Adipose tissue (tissue), 3 donors: ENCODE data around the gene TOM1L2. TPM values are rescaled to one million over a fixed set of nuclear protein-coding genes. Genes with fewer than 3 reads are reported as not detected.
"Not testable (repeated sequence)": the region's sequence is repeated elsewhere in the genome, so short reads cannot be mapped to it uniquely, and the experiment has no call there.

Source experiments
- H3K27ac ChIP-seq: one replicate; pipeline ENCODE4 v1.5.1; 2013; ENCODE audit warnings: low read depth, low read length
- WGBS, 3 donors: extraction: QIAGEN DNeasy Blood & Tissue Kit; methylation state at CpG; one replicate each; pipeline ENCODE4 v1.1.7; 2013; 5-methylcytosine and 5-hydroxymethylcytosine counted together
- polyA plus RNA-seq, 3 donors: library from polyadenylated mRNA; stranded (reverse); fragments of 200-250 nt; gene quantifications; one replicate each; pipeline ENCODE4 v1.2.3, GENCODE V29; 2013
- donor health status: healthy with polysubstance abuse.
- donor health status: Bipolar disorder and iron deficiency.
- donor health status: healthy.

The TOM1L2 gene
- polyA plus RNA-seq, 3 donors = 14.0 to 24.8 (median 16.3) TPM

DNA sequence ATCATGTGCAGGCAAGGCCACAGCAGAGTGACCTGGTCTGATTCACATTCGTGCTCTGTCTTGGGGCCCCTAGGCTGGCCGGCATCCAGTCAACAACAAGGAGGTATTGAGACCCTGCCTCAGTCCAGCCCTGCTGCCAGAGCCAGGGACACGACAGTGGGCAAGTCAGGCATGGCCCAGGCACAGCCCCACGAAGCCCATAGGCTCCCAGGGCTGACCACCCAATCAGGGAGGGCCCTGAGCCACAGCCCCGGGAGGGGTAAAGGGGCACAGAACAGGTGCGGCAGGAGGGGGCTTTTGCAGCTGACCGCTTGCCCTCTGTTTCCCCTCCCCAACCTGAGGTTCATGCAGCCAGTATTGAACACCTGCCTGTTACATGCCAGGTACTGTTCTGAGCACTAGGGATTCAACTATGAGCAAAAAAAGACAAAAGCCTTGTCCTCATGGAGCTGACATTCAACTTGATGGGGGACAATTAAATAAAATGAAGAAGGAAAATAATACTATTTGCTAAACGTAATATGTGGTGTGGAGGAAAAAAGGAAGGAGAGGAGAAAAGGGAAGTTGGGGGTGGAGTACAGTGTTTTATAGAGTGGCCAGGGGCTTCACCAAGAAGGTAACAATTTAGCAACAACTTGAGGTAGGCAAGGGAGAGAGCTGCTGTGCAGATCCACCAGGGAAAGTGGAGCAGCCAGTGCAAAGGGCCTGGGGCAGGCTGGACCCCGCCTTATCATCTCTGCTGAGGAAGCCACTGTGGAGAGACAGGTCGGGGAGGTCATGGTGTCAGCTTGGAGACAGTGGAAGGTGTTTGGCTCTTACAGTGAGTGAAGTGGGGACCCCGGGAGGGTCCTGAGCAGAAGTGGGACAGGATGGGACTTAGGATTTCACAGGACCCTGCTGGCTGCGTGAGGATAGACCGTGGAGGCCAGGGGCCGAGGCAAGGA, 6.6 kb upstream of the TOM1L2 start:
- no peak overlapping the region for H3K27ac ChIP-seq
- WGBS, 3 donors = 84 to 87% (median 84%) methylated on average over 13 to 14 of the region's 14 CpGs

- WGBS, 3 donors = 85 to 92% (median 85%) methylated on average over 10 of the region's 10 CpGs
- no peak overlapping the region for H3K27ac ChIP-seq
Measured at GRCh38 chr17:17976931-17977570, 4.9 kb upstream of the TOM1L2 start.

DNA sequence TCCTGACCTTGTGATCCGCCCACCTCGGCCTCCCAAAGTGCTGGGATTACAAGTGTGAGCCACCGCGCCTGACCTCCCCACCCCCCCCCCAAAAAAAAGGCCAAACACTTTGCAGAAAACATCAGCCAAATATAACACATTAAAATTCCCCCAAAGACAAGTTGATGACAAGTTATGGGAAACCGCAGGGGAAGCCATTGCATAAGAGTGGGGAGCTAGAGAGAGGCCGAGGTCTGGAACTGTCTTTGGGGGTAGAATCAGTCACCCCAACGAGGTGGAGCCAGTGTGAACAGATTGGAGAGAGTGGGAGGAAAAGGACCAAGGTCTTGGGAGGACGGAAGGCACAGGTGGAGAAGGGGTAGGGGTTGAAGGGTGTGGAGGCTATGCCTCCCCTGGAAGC, 3.2 kb upstream of the TOM1L2 start:
- 55 to 77% (median 58%) methylated on average over 8 of the region's 8 CpGs for WGBS, 3 donors
- no peak overlapping the region for H3K27ac ChIP-seq

DNA sequence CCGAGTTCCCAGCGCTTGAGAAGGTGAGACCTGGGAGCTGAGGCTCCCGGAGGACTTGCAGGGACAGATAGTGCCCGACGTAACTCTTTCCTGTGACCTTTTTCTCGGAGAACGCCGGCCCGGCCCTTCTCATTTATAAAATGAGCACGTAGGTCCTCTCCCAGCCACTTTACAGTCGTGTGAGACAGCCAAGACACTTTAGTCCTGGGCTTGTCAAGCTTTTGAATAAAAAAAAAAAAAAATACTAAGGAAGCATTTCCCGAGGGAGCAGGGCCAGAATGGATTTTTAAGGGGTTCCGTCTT, 703 bp upstream of the TOM1L2 start:
- 3% methylated on average over 13 of the region's 13 CpGs for WGBS, 3 donors
- H3K27ac ChIP-seq = no peak overlapping the region

DNA sequence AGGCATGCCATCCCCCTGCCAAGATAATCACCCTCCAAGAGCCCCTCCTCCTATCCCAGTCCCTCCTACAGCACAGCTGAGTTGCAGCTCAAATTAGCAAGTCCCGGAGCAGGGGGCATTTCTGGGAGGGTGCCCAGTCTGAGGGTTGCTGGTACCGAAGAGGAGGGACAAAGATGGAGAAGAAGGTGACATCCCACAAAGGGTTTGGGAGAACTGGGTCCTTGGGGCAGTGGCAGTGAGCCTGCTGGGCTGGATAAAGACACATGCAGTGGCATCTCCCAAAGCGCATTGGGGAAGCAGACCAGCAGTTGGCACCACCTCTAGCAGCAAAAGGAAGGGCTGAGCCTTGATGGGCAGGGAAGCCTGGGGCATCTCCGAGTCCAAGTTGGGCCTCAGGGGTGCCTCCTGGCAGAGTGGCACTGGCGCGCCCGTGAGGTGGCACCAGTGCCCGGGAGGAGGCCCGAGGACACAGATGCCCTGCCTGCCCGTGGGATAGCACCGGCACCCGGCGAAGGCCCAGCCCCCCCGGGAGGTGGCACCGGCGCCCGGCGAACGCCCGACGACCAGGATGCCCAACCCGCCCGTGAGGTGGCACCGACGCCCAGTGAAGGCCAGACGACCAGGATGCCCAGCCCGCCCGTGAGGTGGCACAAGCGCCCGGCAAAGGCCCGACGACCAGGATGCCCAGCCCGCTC, 622 bp downstream of the TOM1L2 start:
- H3K27ac ChIP-seq = no peak overlapping the region
- WGBS, 3 donors = 1 to 5% (median 2%) methylated on average over 13 to 33 of the region's 33 CpGs

- WGBS, 3 donors = 20 to 50% (median 42%) methylated on average over 1 of the region's 1 CpG
- H3K27ac ChIP-seq = no peak overlapping the region
Measured at GRCh38 chr17:17970699-17971430, 1.3 kb downstream of the TOM1L2 start.

- 74 to 88% (median 87%) methylated on average over 3 of the region's 3 CpGs for WGBS, 3 donors
- no peak overlapping the region for H3K27ac ChIP-seq
Measured at GRCh38 chr17:17966399-17966798, 5.8 kb downstream of the TOM1L2 start.

GRCh38 chr17:17965152-17965721, 7.0 kb downstream of the TOM1L2 start:
- 89 to 94% (median 91%) methylated on average over 2 of the region's 2 CpGs for WGBS, 3 donors
- no peak overlapping the region for H3K27ac ChIP-seq

- H3K27ac ChIP-seq = no peak overlapping the region
- WGBS, 3 donors = 73 to 90% (median 87%) methylated on average over 4 of the region's 4 CpGs
Measured at GRCh38 chr17:17964710-17965109, 7.5 kb downstream of the TOM1L2 start.

DNA sequence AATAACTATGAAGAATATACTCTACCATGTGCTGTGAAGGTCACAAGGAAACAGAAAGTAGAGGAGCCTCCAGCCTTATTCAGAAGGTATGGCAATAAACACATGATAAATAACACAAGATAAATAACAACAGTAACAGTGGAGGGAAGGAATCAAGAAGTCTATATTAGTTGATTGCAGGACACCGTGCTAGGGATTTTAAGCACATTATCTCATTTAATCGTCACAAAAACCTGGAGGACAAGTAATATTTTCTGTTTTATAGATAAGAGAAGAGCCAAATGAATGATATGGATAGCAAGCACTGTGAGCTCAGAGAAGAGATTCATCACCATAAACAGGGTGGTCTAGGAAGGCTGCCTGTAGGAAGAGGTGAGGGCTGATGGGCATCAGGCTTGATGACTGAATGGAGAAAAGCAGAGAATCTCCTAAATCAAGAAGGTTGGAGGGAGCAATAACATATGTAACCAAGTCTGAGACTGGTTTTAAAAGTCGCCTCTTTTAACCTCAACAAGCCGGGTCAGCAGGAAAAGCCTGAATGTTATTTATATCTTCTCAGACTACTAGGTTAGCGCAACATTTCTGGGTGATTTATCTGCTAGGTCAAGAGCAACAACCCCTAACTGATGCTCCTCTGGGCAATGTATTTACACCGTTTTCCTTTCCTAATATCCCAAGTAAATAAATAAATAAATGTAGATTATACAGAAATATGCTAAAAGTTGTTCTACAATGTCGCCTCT, 8.3 kb downstream of the TOM1L2 start:
- H3K27ac ChIP-seq = no peak overlapping the region
- WGBS, 3 donors = 73 to 82% (median 76%) methylated on average over 7 of the region's 7 CpGs

GRCh38 chr17:17963066-17963465, 9.1 kb downstream of the TOM1L2 start:
- no peak overlapping the region for H3K27ac ChIP-seq
- 79 to 87% (median 85%) methylated on average over 4 of the region's 4 CpGs for WGBS, 3 donors

DNA sequence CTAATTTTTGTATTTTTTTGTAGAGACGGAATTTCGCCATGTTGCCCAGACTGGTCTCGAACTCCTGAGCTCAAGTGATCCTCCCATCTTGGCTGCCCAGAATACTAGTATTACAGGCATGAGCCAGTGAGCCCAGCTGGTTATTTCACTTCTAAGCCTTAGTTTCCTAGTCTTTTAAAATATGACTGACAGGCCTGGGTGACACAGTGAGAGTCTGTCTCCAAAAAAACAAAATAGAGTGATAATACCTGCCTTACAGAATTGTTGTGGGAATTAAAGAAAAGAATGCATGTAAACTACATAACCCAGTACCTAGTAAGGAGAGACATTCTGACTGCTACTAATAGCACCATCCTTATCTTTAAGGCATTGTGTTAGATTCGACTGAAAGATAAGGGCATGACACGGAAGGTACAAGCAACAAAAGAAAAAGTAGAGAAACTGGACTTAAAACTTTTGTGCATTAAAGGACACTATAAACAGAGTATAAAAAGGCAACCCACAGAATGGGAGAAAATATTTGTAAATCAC, 11.6 kb downstream of the TOM1L2 start:
- no peak overlapping the region for H3K27ac ChIP-seq
- WGBS, 3 donors = 77 to 92% (median 88%) methylated on average over 5 of the region's 5 CpGs

DNA sequence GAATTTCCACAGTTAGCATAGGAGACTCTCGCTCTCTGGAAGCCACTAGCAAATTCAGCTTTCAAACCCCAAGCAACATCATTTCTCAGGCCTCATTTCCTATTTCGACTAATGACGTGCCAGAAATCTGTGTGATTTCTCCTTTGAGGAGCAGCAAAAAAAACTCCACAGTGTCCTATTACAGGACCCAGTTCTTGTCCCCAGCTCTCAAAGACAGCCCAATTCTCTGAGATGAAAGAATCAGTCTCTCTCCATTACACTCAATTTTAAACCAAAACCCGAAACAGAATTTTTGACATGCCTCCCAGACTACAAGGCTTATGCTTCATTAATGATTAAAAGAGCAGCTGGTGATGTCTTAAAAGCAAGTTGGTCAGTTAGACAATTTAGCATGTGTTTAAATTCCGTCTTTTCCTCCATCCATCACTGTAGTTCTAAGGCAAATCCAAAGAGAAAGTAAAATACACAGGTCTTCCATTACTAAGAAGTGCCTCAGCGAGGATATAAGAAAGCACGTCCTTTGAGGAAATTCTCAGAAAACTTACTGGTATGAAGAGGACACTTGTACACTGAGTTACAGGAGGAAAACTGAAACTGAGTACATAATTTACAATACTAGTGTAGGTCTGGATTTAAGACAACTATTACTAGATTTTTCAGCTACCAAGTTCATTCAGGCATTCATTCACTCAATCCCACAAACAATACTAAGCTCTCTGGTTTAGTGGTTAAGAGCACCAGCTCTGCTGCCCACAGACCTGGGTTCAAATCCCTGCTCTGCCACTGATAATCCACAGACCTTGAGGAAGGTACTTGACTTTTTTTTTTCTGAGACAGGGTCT, 12.5 kb downstream of the TOM1L2 start:
- H3K27ac ChIP-seq = no peak overlapping the region
- 24 to 36% (median 34%) methylated on average over 7 of the region's 7 CpGs for WGBS, 3 donors

GRCh38 chr17:17958982-17959381, 13.2 kb downstream of the TOM1L2 start:
- WGBS, 3 donors = 80 to 90% (median 84%) methylated on average over 5 of the region's 5 CpGs
- no peak overlapping the region for H3K27ac ChIP-seq

GRCh38 chr17:17957584-17957916, 14.7 kb downstream of the TOM1L2 start:
- WGBS, 3 donors = 92 to 95% (median 93%) methylated on average over 7 of the region's 7 CpGs
- no peak overlapping the region for H3K27ac ChIP-seq

DNA sequence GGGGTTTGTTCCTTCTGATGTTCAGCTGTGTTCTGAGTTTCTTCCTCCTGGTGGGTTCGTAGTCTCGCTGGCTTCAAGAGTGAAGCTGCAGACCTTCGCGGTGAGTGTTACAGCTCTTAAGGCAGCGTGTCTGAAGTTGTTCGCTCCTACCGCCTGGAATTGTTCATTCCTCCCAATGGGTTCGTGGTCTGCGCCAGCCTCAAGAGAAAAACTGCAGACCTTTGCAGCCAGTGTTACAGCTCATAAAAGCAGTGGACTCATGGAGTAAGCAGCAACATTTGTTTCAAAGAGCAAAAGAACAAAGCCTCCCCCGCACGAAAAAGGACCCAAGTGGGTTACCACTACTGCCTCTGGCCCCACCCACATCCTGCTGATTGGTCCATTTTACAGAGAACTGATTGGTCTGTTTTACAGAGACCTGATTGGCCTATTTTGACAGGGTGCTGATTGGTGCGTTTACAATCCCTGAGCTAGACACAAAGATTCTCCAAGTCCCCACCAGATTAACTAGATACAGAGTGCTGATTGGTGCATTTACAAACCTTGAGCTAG, 16.3 kb downstream of the TOM1L2 start:
- not testable (repeated sequence) for H3K27ac ChIP-seq
- WGBS, 3 donors = 97 to 98% (median 98%) methylated on average over 12 of the region's 12 CpGs
